Caki2 (cell line): ENCODE results near the gene CPHXL. TPM values are rescaled to one million over a fixed set of nuclear protein-coding genes. Genes with fewer than 3 reads are reported as not detected.

Source experiments
- DNase-seq: peaks from one replicate; pipeline ENCODE4 v3.0.0-alpha.2; 2015; ENCODE audit warnings: low read depth
- in situ Hi-C: cut with HindIII; loops from 2 replicates; pipeline ENCODE4 v1.10.0; 2016; ENCODE audit warnings: low sequenced_read_pairs, low pct_unique_long_range_greater_than_20kb, mixed read lengths
- total RNA-seq: library from RNA; depleted of rRNA; stranded (reverse); fragments of >200 nt; shearing (Covaris generic); gene quantifications from 2 replicates; pipeline ENCODE4 v1.2.3, GENCODE V29; 2014; ENCODE audit warnings: low replicate concordance; rRNA removed

The CPHXL gene
- total RNA-seq, 1 experiment from 2014 or later: not detected

DNA sequence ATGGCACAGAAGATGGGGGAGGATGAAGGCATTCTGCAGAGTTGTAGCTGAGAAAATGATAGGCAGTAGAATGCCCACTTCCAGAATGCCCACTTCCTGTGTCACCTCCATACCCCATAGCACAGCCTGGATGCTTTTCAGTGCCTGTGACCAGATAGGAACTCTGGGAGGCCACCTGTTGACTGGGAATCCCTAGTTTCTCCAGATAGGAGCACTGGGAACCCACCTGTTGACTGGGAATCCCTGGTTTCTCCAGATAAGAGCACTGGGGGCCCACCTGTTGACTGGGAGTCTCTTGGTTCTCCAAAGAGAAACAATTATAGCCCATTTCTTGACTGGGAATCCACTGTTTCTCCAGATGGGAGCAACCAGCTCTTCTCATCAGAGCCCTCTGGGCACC is 11.6 kb downstream of the CPHXL start:
- in situ Hi-C loops: no loop called here
- no peak for DNase-seq

DNA sequence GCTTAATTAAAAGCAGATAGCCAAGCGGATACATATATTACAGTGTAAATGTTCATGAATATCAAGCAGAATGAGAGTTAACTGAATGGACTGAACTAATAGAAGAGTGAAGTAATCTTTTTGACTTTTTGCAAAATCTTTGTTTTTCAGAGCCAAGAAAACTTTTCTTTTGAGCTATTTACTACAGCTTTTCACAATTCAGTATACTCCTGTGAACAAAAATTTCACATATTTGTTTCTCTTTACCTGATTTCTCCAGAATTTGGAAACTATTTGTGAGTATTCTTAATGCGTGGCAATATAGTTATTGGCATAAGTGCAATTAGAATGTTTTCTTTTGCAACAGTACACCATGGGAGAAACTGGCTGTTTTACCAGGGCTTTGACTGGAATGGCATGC is 15.9 kb downstream of the CPHXL start:
- peak; percentile 10 for DNase-seq
- in situ Hi-C loops: no loop called here

DNA sequence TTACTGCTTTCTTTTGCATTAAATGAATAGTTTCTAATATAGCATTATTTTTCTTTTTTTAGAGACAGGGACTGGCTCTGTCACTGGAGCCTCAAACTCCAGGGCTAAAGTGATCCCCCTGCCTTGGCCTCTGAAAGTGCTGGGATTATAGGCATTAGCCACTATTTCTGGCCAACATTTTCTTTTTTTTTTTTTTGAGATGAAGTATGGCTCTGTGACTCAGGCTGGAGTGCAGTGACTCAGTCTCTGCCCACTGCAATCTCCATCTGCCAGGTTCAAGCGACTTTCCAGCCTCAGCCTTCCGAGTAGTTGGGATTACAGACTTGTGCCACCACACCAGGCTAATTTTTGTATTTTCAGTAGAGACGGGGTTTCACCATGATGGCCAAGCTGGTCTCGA is 23.0 kb downstream of the CPHXL start:
- in situ Hi-C loops: no loop called here
- DNase-seq: no peak

DNA sequence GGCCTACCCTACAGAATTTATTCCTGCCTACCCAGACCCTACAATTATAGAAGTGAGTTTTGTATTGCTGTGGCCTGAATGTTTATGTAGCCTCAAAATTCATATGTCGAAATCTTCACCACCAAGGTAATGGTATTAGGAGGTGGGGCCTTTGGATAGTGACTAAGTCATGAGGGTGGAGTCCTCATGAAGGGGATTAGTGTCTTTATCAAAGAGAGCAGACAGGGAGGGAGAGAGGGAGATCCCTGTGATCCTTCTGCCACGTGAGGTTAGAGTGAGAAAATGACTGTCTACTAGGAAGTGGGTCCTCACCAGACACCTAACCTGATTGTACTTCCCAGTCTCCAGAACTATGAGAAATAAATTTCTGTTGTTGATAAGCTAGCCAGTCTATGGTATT is 24.0 kb downstream of the CPHXL start:
- in situ Hi-C loops: no loop called here
- DNase-seq: no peak

DNA sequence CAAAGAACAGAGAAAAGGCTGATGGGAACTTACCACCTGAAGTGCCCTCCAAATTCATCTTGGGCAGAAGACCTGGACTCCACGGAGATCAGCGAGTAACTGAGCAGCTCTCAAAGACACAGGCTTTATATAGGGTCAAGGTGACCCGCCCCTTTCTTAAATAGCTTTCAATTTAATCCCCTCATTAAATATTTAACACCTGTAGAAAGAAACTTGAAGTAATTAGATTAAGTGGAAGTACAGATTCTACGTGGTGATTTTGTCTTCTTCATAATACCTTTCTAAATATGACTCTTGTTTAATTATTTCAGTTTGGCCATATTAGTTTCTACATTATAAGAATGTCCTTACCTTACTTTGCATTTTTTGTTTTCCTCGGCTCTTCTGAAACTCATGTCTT is 24.9 kb downstream of the CPHXL start, which contains the start of gene DUXB:
Gene DUXB, minus strand, starts transcription at position 101 of the 400 bp plus-strand sequence. Its CDS starts 43 bp downstream, at position 58.
- DNase-seq: no peak
- in situ Hi-C loops: no loop called here

DNA sequence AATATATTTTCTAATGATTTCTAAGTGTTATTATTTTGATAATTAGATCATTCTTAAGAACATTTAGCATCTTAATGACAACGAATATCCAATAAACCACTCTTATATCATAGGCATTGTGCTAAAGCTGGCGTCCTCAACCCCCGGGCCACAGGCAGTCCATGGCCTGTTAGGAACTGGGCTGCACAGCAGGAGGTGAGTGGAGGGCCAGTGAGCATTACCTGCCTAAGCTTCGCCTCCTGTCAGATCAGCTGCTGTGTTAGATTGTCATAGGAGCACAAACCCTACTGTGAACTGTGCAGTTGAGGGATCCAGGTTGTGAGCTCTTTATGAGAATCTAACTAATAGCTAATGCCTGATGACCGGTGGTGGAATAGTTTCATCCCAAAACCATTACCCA is 28.7 kb downstream of the CPHXL start:
- in situ Hi-C loops: no loop called here
- DNase-seq: no peak

GRCh38 chr16:75695708-75696107 is 30.6 kb downstream of the CPHXL start:
- no peak for DNase-seq
- in situ Hi-C loops: no loop called here

DNA sequence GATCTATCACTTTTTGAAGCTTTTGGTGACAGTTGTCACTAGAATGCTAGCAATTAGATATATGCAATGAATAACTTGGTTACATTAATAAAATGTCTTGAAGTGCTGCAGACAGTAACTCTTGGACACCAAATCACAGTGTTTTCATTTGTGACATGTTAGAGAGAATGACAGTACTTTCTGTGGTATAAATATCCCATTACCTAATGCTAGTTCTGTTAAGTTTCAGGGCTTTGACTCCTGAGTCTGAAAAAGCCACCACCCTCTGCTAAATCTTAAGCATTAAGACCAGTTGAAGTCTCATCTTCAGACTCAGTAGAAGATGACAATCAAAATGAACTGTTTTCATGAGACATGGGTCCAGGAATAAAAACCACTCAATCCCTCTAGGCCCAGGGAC is 38.9 kb downstream of the CPHXL start:
- in situ Hi-C loops: no loop called here
- DNase-seq: no peak

GRCh38 chr16:75682308-75682707 is 44.0 kb downstream of the CPHXL start:
- in situ Hi-C loops: no loop called here
- DNase-seq: no peak

DNA sequence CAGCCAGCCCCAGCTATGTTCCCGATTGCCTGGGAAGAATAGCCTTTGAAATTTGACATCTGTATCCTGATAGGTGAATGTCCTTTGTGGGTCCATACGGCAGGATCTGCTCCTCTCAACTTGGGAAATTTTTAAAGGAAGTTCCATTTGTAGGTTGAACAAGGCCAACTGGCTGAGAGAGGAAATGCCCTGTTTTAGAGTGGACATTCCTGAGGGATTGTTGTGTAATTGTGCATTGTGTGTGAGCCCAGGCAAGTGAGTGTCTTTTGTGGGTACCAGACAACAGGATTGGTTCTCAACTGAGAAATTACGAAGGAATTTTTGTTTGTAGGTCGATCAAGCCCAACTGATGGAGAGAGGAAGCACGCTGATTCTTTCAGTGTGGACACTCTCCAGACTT is 46.9 kb downstream of the CPHXL start:
- in situ Hi-C loops: no loop called here
- no peak for DNase-seq

DNA sequence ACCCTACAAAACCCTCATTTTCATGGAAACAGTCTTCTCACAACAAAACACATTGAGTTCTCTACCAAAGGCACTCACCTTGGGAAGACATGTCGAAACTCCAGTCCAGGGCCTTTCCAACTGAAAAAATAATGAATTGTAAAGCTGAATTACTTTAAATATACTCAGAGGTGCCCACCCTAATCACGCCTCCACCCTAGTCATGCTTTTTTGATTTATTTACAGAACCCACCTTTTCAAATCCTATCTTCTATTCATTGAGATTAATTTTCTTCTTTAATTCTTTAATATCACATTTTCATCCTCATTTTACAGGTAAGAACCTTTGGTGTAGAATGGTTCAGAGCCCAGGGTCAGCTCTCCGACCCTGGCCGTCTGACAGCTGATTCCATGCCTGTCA is 49.4 kb downstream of the CPHXL start, which contains the start of gene CPHXL2:
Gene CPHXL2, minus strand, starts transcription at position 101 of the 400 bp plus-strand sequence. Its CDS starts 10 bp downstream, at position 91.
- DNase-seq: no peak
- in situ Hi-C loops: no loop called here

GRCh38 chr16:75667503-75667902 is 58.8 kb downstream of the CPHXL start:
- no peak for DNase-seq
- in situ Hi-C loops: no loop called here

Other genes with a start within 250 kb of the CPHXL start
- under 0.01 and 0.03 TPM in 2 replicates for gene CHST6, start 231.0 kb downstream of the CPHXL start, total RNA-seq
- not detected in 2 replicates for gene CHST5, start 190.4 kb downstream of the CPHXL start, total RNA-seq
- 23.9 and 24.8 TPM in 2 replicates for gene TMEM231, start 170.2 kb downstream of the CPHXL start, total RNA-seq
- 16.3 and 36.3 TPM in 2 replicates for gene GABARAPL2, start 160.1 kb downstream of the CPHXL start, total RNA-seq
- gene ADAT1, start 103.2 kb downstream of the CPHXL start, total RNA-seq: 47.3 and 56.2 TPM in 2 replicates
- gene KARS1, start 78.8 kb downstream of the CPHXL start, total RNA-seq: 178 and 198 TPM in 2 replicates
- gene TERF2IP, start 78.7 kb downstream of the CPHXL start, total RNA-seq: 9.8 and 16.8 TPM in 2 replicates
- gene CPHXL2, start 49.5 kb downstream of the CPHXL start, total RNA-seq: not detected in 2 replicates
- gene DUXB, start 25.0 kb downstream of the CPHXL start, total RNA-seq: not detected in 2 replicates